ENCODE measurements around the gene HNF4A. TPM values are rescaled to one million over a fixed set of nuclear protein-coding genes. Genes with fewer than 3 reads are reported as not detected.

Gene HNF4A
- polyA plus RNA-seq, 1 donor from 2014 or later: not detected

- TF ChIP-seq CTCF (IDR thresholded peaks at IDR 0.05; ENCODE audit: poor library complexity, severe bottlenecking): no peak
- no peak for TF ChIP-seq MXI1 (conservative IDR thresholded peaks at IDR 0.05; ENCODE audit: poor library complexity, severe bottlenecking)
- TF ChIP-seq EP300 (conservative IDR thresholded peaks at IDR 0.05; ENCODE audit: poor library complexity, severe bottlenecking): no peak
- no peak for TF ChIP-seq EZH2 (IDR thresholded peaks at IDR 0.05; ENCODE audit: borderline replicate concordance, insufficient read depth, low read length, poor library complexity, severe bottlenecking)
- TF ChIP-seq POLR2AphosphoS5 (IDR thresholded peaks at IDR 0.05): no peak
- no peak for TF ChIP-seq SMC3 (conservative IDR thresholded peaks at IDR 0.05; ENCODE audit: poor library complexity)
- TF ChIP-seq TAF1 (IDR thresholded peaks at IDR 0.05; ENCODE audit: low read depth): no peak
- Histone ChIP-seq H3K9me3 (ENCODE audit: low read length) (no peaks in the 10 kb centered on the region), H3K4me3 (ENCODE audit: low read length) (no peak overlapping the region), H4K20me1 (ENCODE audit: insufficient read depth) (no peaks in the 10 kb centered on the region), H3K9ac (ENCODE audit: low read length) (no peak overlapping the region), H3K79me2 (replicated peaks; ENCODE audit: insufficient read depth, low read length) (no peaks in the 10 kb centered on the region), H3K27me3 (ENCODE audit: insufficient read depth, low read depth, low read length) (no peaks in the 10 kb centered on the region), H3F3A (ENCODE audit: insufficient read depth, low read length, poor library complexity, severe bottlenecking) (no peaks in the 10 kb centered on the region), H3K9me2 (ENCODE audit: insufficient read depth, low read length) (no peaks in the 10 kb centered on the region), H3K4me2 (ENCODE audit: low read length) (no peak overlapping the region), H3K36me3 (ENCODE audit: insufficient read depth, low read length) (no peaks in the 10 kb centered on the region), H3K27ac (ENCODE audit: low read length) (no peak overlapping the region), H2AFZ (ENCODE audit: low read depth, low read length) (no peak overlapping the region)
Measured at GRCh38 chr20:44432618-44433577, 77.4 kb downstream of the HNF4A start.

- H2AFZ ChIP-seq (ENCODE audit: low read depth, low read length): no peak overlapping the region
Measured at GRCh38 chr20:44433751-44434538, 78.4 kb downstream of the HNF4A start.

More at GRCh38 chr20:44433751-44434538, 78.4 kb downstream of the HNF4A start:
- Histone ChIP-seq H3K9me3 (ENCODE audit: low read length) (no peaks in the 10 kb centered on the region), H3K79me2 (replicated peaks; ENCODE audit: insufficient read depth, low read length) (no peaks in the 10 kb centered on the region), H3K27me3 (ENCODE audit: insufficient read depth, low read depth, low read length) (no peaks in the 10 kb centered on the region), H4K20me1 (ENCODE audit: insufficient read depth) (no peaks in the 10 kb centered on the region), H3K9ac (ENCODE audit: low read length) (no peak overlapping the region), H3K36me3 (ENCODE audit: insufficient read depth, low read length) (no peaks in the 10 kb centered on the region), H3F3A (ENCODE audit: insufficient read depth, low read length, poor library complexity, severe bottlenecking) (no peaks in the 10 kb centered on the region), H3K4me2 (ENCODE audit: low read length) (no peak overlapping the region), H3K4me3 (ENCODE audit: low read length) (no peak overlapping the region), H3K27ac (ENCODE audit: low read length) (no peak overlapping the region), H3K9me2 (ENCODE audit: insufficient read depth, low read length) (no peaks in the 10 kb centered on the region)
- TF ChIP-seq EZH2 (IDR thresholded peaks at IDR 0.05; ENCODE audit: borderline replicate concordance, insufficient read depth, low read length, poor library complexity, severe bottlenecking) (no peak), POLR2AphosphoS5 (IDR thresholded peaks at IDR 0.05) (no peak), CTCF (IDR thresholded peaks at IDR 0.05; ENCODE audit: poor library complexity, severe bottlenecking) (no peak), SMC3 (conservative IDR thresholded peaks at IDR 0.05; ENCODE audit: poor library complexity) (no peak), MXI1 (conservative IDR thresholded peaks at IDR 0.05; ENCODE audit: poor library complexity, severe bottlenecking) (no peak), TAF1 (IDR thresholded peaks at IDR 0.05; ENCODE audit: low read depth) (no peak)
